K562 (cell line): Measurements from ENCODE around the gene PDE8A. TPM values are rescaled to one million over a fixed set of nuclear protein-coding genes. Genes with fewer than 3 reads are reported as not detected.

Source experiments
- ATF4 ChIP-seq: fragments of 450-650 bp; formaldehyde crosslinking; IDR thresholded peaks from 2 replicates; pipeline ENCODE4 v1.4.0; 2022; ENCODE audit warnings: mild to moderate bottlenecking, moderate library complexity
- BDP1 ChIP-seq: IDR thresholded peaks from 3 replicates; pipeline ENCODE4 v1.6.1; 2011; ENCODE audit not compliant: insufficient read length, insufficient read depth
- ELF1 ChIP-seq: fragments of 200-800 bp; sonication (Bioruptor generic); IDR thresholded peaks from 2 replicates; pipeline ENCODE4 v1.6.1; 2016; ENCODE audit warnings: missing genetic modification characterization, missing compliant biosample characterization
- EP300 ChIP-seq: IDR thresholded peaks from 2 replicates; pipeline ENCODE4 v1.6.1; 2012; ENCODE audit warnings: low read length, improper control_type of control experiment
- ESRRA ChIP-seq: fragments of 450-650 bp; IDR thresholded peaks from 2 replicates; pipeline ENCODE4 v1.6.1; 2014; ENCODE audit warnings: low read depth, mild to moderate bottlenecking, moderate library complexity, borderline replicate concordance
- GATAD2A ChIP-seq: fragments of 450-650 bp; IDR thresholded peaks from 2 replicates; pipeline ENCODE4 v1.6.1; 2017
- ILK ChIP-seq: fragments of 450-650 bp; IDR thresholded peaks from 2 replicates; pipeline ENCODE4 v1.6.1; 2016; ENCODE audit warnings: missing genetic modification characterization, low read depth, mild to moderate bottlenecking, missing compliant biosample characterization, moderate library complexity, borderline replicate concordance
- IRF2 ChIP-seq: sonication (generic); formaldehyde crosslinking; IDR thresholded peaks from 2 replicates; pipeline ENCODE4 v1.8.1; 2022; ENCODE audit warnings: mild to moderate bottlenecking, missing genetic modification reagents
- KDM2B ChIP-seq: fragments of 250-450 bp; sonication (Bioruptor Pico); IDR thresholded peaks from 2 replicates; pipeline ENCODE4 v1.8.0; 2021; ENCODE audit warnings: mild to moderate bottlenecking, moderate library complexity
- NFATC3 ChIP-seq: fragments of 450-650 bp; IDR thresholded peaks from 2 replicates; pipeline ENCODE4 v1.6.1; 2017; ENCODE audit warnings: mild to moderate bottlenecking
- NR2F6 ChIP-seq: fragments of 450-650 bp; formaldehyde crosslinking; IDR thresholded peaks from 2 replicates; pipeline ENCODE4 v1.4.0; 2020; ENCODE audit warnings: mild to moderate bottlenecking
- POLR2AphosphoS5 ChIP-seq: IDR thresholded peaks from 2 replicates; pipeline ENCODE4 v1.6.1; 2011; ENCODE audit warnings: mild to moderate bottlenecking, low read depth, low read length, moderate library complexity; ENCODE audit not compliant: control insufficient read depth, insufficient read depth
- POLR2H ChIP-seq: IDR thresholded peaks from 2 replicates; pipeline ENCODE4 v1.6.1; 2016; ENCODE audit warnings: missing genetic modification characterization, low read depth, mild to moderate bottlenecking, control low read depth, missing compliant biosample characterization, moderate library complexity
- POLR3G ChIP-seq: IDR thresholded peaks from 2 replicates; pipeline ENCODE4 v1.6.1; 2011; ENCODE audit not compliant: insufficient read length, insufficient replicate concordance; ENCODE audit errors: extremely low read depth
- POU5F1 ChIP-seq: fragments of 150-350 bp; IDR thresholded peaks from 2 replicates; pipeline ENCODE4 v1.6.1; 2014; ENCODE audit warnings: borderline replicate concordance, low read length, low read depth, mild to moderate bottlenecking; ENCODE audit not compliant: partially characterized antibody
- RFX5 ChIP-seq: IDR thresholded peaks from 2 replicates; pipeline ENCODE4 v1.6.1; 2011; ENCODE audit warnings: low read depth, mild to moderate bottlenecking, improper control_type of control experiment, low read length
- SRSF7 ChIP-seq: fragments of 200-400 bp; formaldehyde crosslinking; optimal IDR thresholded peaks from 2 replicates; pipeline ENCODE3; 2017; ENCODE audit warnings: mild to moderate bottlenecking, low read depth, low read length
- TBP ChIP-seq: optimal IDR thresholded peaks from 2 replicates; pipeline ENCODE3; 2011; ENCODE audit warnings: low read depth, low read length, improper control_type of control experiment
- YBX1 ChIP-seq: fragments of 450-650 bp; IDR thresholded peaks from 2 replicates; pipeline ENCODE4 v1.7.1; 2016; ENCODE audit warnings: mild to moderate bottlenecking
- polyA plus RNA-seq, 8 experiments: library from polyadenylated mRNA; depleted of rRNA in 4 of 8; stranded (reverse) in 5 of 8; unstranded in 3 of 8; fragments of >200 nt; fragmentation: Nextera tagmentation in 2 of 8; fragmentation: Illumina TruSeq in 1 of 8; extraction: Ambion mirVana in 2 of 8; extraction: Trizol in 1 of 8; gene quantifications; 2 replicates each; pipeline versions ENCODE4 v1.2.1 to v1.2.3, GENCODE V29; 2011 to 2014; ENCODE audit warnings: inconsistent platforms in 1 of 8, missing spikeins in 1 of 8
- total RNA-seq, 7 experiments: library from RNA; depleted of rRNA in 6 of 7; stranded (reverse); fragments of >200 nt in 6 of 7; fragmentation: Illumina TruSeq in 2 of 7; extraction: Trizol in 2 of 7; gene quantifications; 2 replicates each; pipeline versions ENCODE4 v1.2.1 to v1.2.3, GENCODE V29; 2011 to 2021; ENCODE audit warnings: low replicate concordance in 1 of 7
- TF ChIP-seq, protein P1 (sequence below): fragments of 250-450 bp; sonication (Bioruptor Pico); IDR thresholded peaks from 2 replicates; pipeline ENCODE4 v1.4.0; 2020; ENCODE audit warnings: mild to moderate bottlenecking, moderate library complexity
- TF ChIP-seq, protein P2 (sequence below), 2 experiments: fragments of 200-800 bp in 1 of 2; sonication (Bioruptor generic) in 1 of 2; sonication (generic) in 1 of 2; formaldehyde crosslinking in 1 of 2; IDR thresholded peaks in 1 of 2; conservative IDR thresholded peaks in 1 of 2; 2 replicates each; pipeline versions ENCODE4 v1.5.0 to v1.6.1; 2016 to 2020; ENCODE audit warnings: missing compliant biosample characterization in 1 of 2, missing genetic modification characterization in 1 of 2, missing genetic modification reagents in 1 of 2
- TF ChIP-seq, protein P3 (sequence below): fragments of 450-650 bp; IDR thresholded peaks from one replicate; pipeline ENCODE4 v1.6.1; 2018; ENCODE audit warnings: mild to moderate bottlenecking, moderate library complexity; ENCODE audit not compliant: partially characterized antibody

PDE8A gene
- total and polyA plus RNA-seq, 9 of the 15 experiments (the other 6 are each of a cell fraction or from before 2014, with no cell fraction given): 5.9 to 40.3 (median 19.8) TPM

GRCh38 chr15:84981054-84981710, 474 bp upstream of the PDE8A start (continued):
- TF ChIP-seq, protein P1, sequence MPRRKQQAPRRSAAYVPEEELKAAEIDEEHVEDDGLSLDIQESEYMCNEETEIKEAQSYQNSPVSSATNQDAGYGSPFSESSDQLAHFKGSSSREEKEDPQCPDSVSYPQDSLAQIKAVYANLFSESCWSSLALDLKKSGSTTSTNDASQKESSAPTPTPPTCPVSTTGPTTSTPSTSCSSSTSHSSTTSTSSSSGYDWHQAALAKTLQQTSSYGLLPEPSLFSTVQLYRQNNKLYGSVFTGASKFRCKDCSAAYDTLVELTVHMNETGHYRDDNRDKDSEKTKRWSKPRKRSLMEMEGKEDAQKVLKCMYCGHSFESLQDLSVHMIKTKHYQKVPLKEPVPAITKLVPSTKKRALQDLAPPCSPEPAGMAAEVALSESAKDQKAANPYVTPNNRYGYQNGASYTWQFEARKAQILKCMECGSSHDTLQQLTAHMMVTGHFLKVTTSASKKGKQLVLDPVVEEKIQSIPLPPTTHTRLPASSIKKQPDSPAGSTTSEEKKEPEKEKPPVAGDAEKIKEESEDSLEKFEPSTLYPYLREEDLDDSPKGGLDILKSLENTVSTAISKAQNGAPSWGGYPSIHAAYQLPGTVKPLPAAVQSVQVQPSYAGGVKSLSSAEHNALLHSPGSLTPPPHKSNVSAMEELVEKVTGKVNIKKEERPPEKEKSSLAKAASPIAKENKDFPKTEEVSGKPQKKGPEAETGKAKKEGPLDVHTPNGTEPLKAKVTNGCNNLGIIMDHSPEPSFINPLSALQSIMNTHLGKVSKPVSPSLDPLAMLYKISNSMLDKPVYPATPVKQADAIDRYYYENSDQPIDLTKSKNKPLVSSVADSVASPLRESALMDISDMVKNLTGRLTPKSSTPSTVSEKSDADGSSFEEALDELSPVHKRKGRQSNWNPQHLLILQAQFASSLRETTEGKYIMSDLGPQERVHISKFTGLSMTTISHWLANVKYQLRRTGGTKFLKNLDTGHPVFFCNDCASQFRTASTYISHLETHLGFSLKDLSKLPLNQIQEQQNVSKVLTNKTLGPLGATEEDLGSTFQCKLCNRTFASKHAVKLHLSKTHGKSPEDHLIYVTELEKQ (CRISPR knock-in tag): no peak
- no peak for TF ChIP-seq ILK (tag)
- peak; percentile 91 for TF ChIP-seq ESRRA
- no peak for TF ChIP-seq RFX5
- no peak for TF ChIP-seq ATF4 (CRISPR knock-in tag)
- peak; percentile 66; the same call in 1 of the 2 replicates for TF ChIP-seq ELF1 (tag)
- TF ChIP-seq GATAD2A: no peak
- TF ChIP-seq POLR2H (tag): no peak
- no peak for TF ChIP-seq SRSF7
- TF ChIP-seq IRF2 (CRISPR knock-in tag): no peak
- 0 out of 2 replicates have a peak, but pooled peaks have one; percentile 14 for TF ChIP-seq POLR2AphosphoS5
- no peak for TF ChIP-seq BDP1
- TF ChIP-seq KDM2B: peak; percentile 80; the same call in 1 of the 2 replicates
- peak; percentile 42; the same call in 1 of the 2 replicates for TF ChIP-seq EP300
- TF ChIP-seq TBP: peak; percentile 79
- TF ChIP-seq, protein P2, sequence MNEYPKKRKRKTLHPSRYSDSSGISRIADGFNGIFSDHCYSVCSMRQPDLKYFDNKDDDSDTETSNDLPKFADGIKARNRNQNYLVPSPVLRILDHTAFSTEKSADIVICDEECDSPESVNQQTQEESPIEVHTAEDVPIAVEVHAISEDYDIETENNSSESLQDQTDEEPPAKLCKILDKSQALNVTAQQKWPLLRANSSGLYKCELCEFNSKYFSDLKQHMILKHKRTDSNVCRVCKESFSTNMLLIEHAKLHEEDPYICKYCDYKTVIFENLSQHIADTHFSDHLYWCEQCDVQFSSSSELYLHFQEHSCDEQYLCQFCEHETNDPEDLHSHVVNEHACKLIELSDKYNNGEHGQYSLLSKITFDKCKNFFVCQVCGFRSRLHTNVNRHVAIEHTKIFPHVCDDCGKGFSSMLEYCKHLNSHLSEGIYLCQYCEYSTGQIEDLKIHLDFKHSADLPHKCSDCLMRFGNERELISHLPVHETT (CRISPR knock-in tag; conservative IDR thresholded peaks at IDR 0.05 in 1 of 2, IDR thresholded peaks at IDR 0.05 in 1 of 2): no peak; a peak in 1 of 4 replicates
- no peak for TF ChIP-seq NFATC3
- TF ChIP-seq POU5F1: no peak
- TF ChIP-seq, protein P3, sequence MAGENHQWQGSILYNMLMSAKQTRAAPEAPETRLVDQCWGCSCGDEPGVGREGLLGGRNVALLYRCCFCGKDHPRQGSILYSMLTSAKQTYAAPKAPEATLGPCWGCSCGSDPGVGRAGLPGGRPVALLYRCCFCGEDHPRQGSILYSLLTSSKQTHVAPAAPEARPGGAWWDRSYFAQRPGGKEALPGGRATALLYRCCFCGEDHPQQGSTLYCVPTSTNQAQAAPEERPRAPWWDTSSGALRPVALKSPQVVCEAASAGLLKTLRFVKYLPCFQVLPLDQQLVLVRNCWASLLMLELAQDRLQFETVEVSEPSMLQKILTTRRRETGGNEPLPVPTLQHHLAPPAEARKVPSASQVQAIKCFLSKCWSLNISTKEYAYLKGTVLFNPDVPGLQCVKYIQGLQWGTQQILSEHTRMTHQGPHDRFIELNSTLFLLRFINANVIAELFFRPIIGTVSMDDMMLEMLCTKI: no peak
- no peak for TF ChIP-seq POLR3G
- 0 out of 2 replicates have a peak, but pooled peaks have one; percentile 60 for TF ChIP-seq NR2F6 (CRISPR knock-in tag)
- no peak for TF ChIP-seq YBX1
